H1 (cell line): ENCODE results near the gene CSAG1. TPM values are rescaled to one million over a fixed set of nuclear protein-coding genes. Genes with fewer than 3 reads are reported as not detected.
A peak's percentile ranks its signal among the peaks of the same experiment; 100 is the strongest.
"Not testable (repeated sequence)": the region's sequence is repeated elsewhere in the genome, so short reads cannot be mapped to it uniquely, and the experiment has no call there.

Experiments
- CTCF ChIA-PET: fragments of 300-600 bp; sonication (Branson Sonifier 250); formaldehyde crosslinking; loops from one replicate; lab custom pipeline; 2021; ENCODE audit not compliant: partially characterized antibody; lab: Charles Lee
- POLR2A ChIA-PET: fragments of 300-600 bp; sonication (Branson Sonifier 250); formaldehyde crosslinking; loops from one replicate; lab custom pipeline; 2021; ENCODE audit warnings: inconsistent platforms; ENCODE audit not compliant: partially characterized antibody; lab: Charles Lee
- DNase-seq, 2 experiments: peaks; one replicate each; pipeline versions ENCODE4 v3.0.0 to v3.0.0-alpha.2; 2010 to 2022; ENCODE audit warnings: low spot score in 2 of 2, low read depth in 1 of 2, mixed read lengths in 1 of 2
- FAIRE-seq: peaks from 2 replicates; lab custom pipeline; 2011; peaks lifted over from hg19 to GRCh38; lab: Jason Lieb, UNC
- H2AFZ ChIP-seq: 2 replicates; pipeline ENCODE4 v1.8.1; 2012; ENCODE audit warnings: low read length, inconsistent platforms
- H2AK5ac ChIP-seq: 2 replicates; pipeline ENCODE4 v1.6.1; 2013; ENCODE audit warnings: low read depth, low read length
- H2BK120ac ChIP-seq: replicated peaks from 2 replicates; pipeline ENCODE3; 2013; ENCODE audit warnings: low read depth, low read length, inconsistent platforms
- H2BK12ac ChIP-seq: 2 replicates; pipeline ENCODE4 v1.6.1; 2013; ENCODE audit warnings: low read depth, low read length
- H2BK15ac ChIP-seq: 2 replicates; pipeline ENCODE4 v1.6.1; 2013; ENCODE audit warnings: low read length
- H2BK20ac ChIP-seq: 2 replicates; pipeline ENCODE4 v1.6.1; 2013; ENCODE audit warnings: low read length
- H2BK5ac ChIP-seq: 2 replicates; pipeline ENCODE4 v1.6.1; 2013; ENCODE audit warnings: low read depth, low read length
- H3K14ac ChIP-seq: 2 replicates; pipeline ENCODE4 v1.6.1; 2013; ENCODE audit warnings: inconsistent platforms; ENCODE audit not compliant: insufficient read length
- H3K18ac ChIP-seq: 2 replicates; pipeline ENCODE4 v1.6.1; 2013; ENCODE audit warnings: low read length; ENCODE audit errors: extremely low read depth
- H3K23ac ChIP-seq: 2 replicates; pipeline ENCODE4 v1.6.1; 2013; ENCODE audit warnings: inconsistent platforms; ENCODE audit not compliant: insufficient read length
- H3K23me2 ChIP-seq: 2 replicates; pipeline ENCODE4 v1.6.1; 2013; ENCODE audit warnings: low read depth, low read length
- H3K27ac ChIP-seq: 2 replicates; pipeline ENCODE4 v1.6.1; 2011; ENCODE audit warnings: low read depth, low read length, inconsistent platforms
- H3K27me3 ChIP-seq, 4 experiments: replicated peaks in 1 of 4; 1 replicate in 1 of 4; 2 replicates in 3 of 4; pipeline versions ENCODE4 v1.6.1 to v1.8.1; 2011 to 2013; ENCODE audit warnings: low read length in 3 of 4, mild to moderate bottlenecking in 3 of 4, inconsistent platforms in 2 of 4, mixed read lengths in 2 of 4, moderate library complexity in 1 of 4; ENCODE audit not compliant: control insufficient read depth in 3 of 4, insufficient read depth in 3 of 4; ENCODE audit errors: extremely low read depth in 1 of 4
- H3K36me3 ChIP-seq, 4 experiments: 2 replicates each; pipeline versions ENCODE4 v1.6.1 to v1.8.1; 2011 to 2013; ENCODE audit warnings: mild to moderate bottlenecking in 4 of 4, low read length in 3 of 4, moderate library complexity in 2 of 4, control low read depth in 1 of 4, inconsistent platforms in 1 of 4; ENCODE audit not compliant: insufficient read depth in 4 of 4, control insufficient read depth in 2 of 4
- H3K4ac ChIP-seq: replicated peaks from 2 replicates; pipeline ENCODE3; 2013; ENCODE audit warnings: low read length, low read depth, mixed read lengths, inconsistent platforms; ENCODE audit not compliant: insufficient read length
- H3K4me1 ChIP-seq, 4 experiments: replicated peaks in 1 of 4; 1 replicate in 1 of 4; 2 replicates in 3 of 4; pipeline versions ENCODE4 v1.6.1 to v1.8.1; 2011 to 2013; ENCODE audit warnings: low read length in 3 of 4, inconsistent platforms in 2 of 4, mixed read lengths in 1 of 4; ENCODE audit not compliant: insufficient read depth in 4 of 4, control insufficient read depth in 3 of 4
- H3K4me2 ChIP-seq, 2 experiments: 2 replicates each; pipeline versions ENCODE4 v1.6.1 to v1.8.1; 2011 to 2013; ENCODE audit warnings: low read depth in 2 of 2, low read length in 2 of 2, control low read depth in 1 of 2, inconsistent platforms in 1 of 2, mild to moderate bottlenecking in 1 of 2; ENCODE audit not compliant: insufficient read depth in 1 of 2
- H3K4me3 ChIP-seq, 4 experiments: fragments of 200-600, 300-600 bp in 1 of 4; sonication (generic), shearing (Covaris generic), sonication (Bioruptor Twin) in 1 of 4; 2 replicates each; pipeline versions ENCODE4 v1.5.1 to v1.8.1; 2011 to 2016; ENCODE audit warnings: low read length in 4 of 4, low read depth in 3 of 4, control low read depth in 2 of 4, inconsistent platforms in 2 of 4, mild to moderate bottlenecking in 2 of 4, mixed read lengths in 1 of 4, moderate library complexity in 1 of 4; ENCODE audit not compliant: insufficient read depth in 2 of 4; ENCODE audit errors: extremely low read depth in 1 of 4
- H3K56ac ChIP-seq: replicated peaks from 2 replicates; pipeline ENCODE3; 2013; ENCODE audit warnings: low read depth, mild to moderate bottlenecking, mixed read lengths, low read length, inconsistent platforms; ENCODE audit not compliant: insufficient read length
- H3K79me1 ChIP-seq: 2 replicates; pipeline ENCODE4 v1.6.1; 2013; ENCODE audit warnings: low read depth, low read length, control low read depth
- H3K79me2 ChIP-seq, 2 experiments: 2 replicates each; pipeline versions ENCODE4 v1.6.1 to v1.8.1; 2012 to 2013; ENCODE audit warnings: low read length in 2 of 2, mild to moderate bottlenecking in 2 of 2, inconsistent platforms in 1 of 2; ENCODE audit not compliant: insufficient read depth in 2 of 2, control insufficient read depth in 1 of 2
- H3K9ac ChIP-seq, 4 experiments: replicated peaks in 1 of 4; 1 replicate in 1 of 4; 2 replicates in 3 of 4; pipeline versions ENCODE4 v1.6.1 to v1.8.1; 2011 to 2013; ENCODE audit warnings: low read depth in 3 of 4, low read length in 3 of 4, control low read depth in 2 of 4, mild to moderate bottlenecking in 2 of 4, moderate library complexity in 2 of 4, inconsistent platforms in 1 of 4; ENCODE audit errors: extremely low read depth in 1 of 4
- H3K9me3 ChIP-seq, 2 experiments: 2 replicates each; pipeline versions ENCODE4 v1.6.1 to v1.8.1; 2012 to 2013; ENCODE audit warnings: mild to moderate bottlenecking in 2 of 2, moderate library complexity in 2 of 2, control low read depth in 1 of 2, inconsistent platforms in 1 of 2, low read depth in 1 of 2, low read length in 1 of 2, mixed read lengths in 1 of 2; ENCODE audit not compliant: insufficient read depth in 2 of 2
- H4K20me1 ChIP-seq, 2 experiments: replicated peaks in 1 of 2; 2 replicates each; pipeline versions ENCODE3 to v1.8.1; 2011 to 2013; ENCODE audit warnings: inconsistent platforms in 2 of 2, low read length in 2 of 2, mild to moderate bottlenecking in 1 of 2; ENCODE audit not compliant: insufficient read depth in 2 of 2, control insufficient read depth in 1 of 2
- H4K5ac ChIP-seq: 2 replicates; pipeline ENCODE4 v1.6.1; 2013; ENCODE audit warnings: low read length, low read depth, mixed read lengths, inconsistent platforms; ENCODE audit not compliant: insufficient read length
- H4K8ac ChIP-seq: 2 replicates; pipeline ENCODE4 v1.8.0; 2013; ENCODE audit warnings: mild to moderate bottlenecking, moderate library complexity, low read length, inconsistent platforms; ENCODE audit not compliant: insufficient read depth; ENCODE audit errors: extremely low read depth
- H4K91ac ChIP-seq: replicated peaks from 2 replicates; pipeline ENCODE3; 2013; ENCODE audit warnings: low read length, mixed read lengths, inconsistent platforms; ENCODE audit not compliant: insufficient read length
- WGBS, 2 experiments: shearing (Covaris generic) in 1 of 2; methylation state at CpG; one replicate each; pipeline versions ENCODE4 v1.1.6 to v1.1.7; 2013 to 2015; ENCODE audit warnings: low lambda C conversion rate in 2 of 2, mixed read lengths in 2 of 2, inconsistent platforms in 1 of 2, low coverage in 1 of 2, missing lambda C conversion rate in 1 of 2; ENCODE audit not compliant: insufficient replicate concordance in 2 of 2, insufficient coverage in 1 of 2, insufficient read length in 1 of 2; ENCODE audit errors: extremely low coverage in 1 of 2, missing lambda C conversion rate in 1 of 2; 5-methylcytosine and 5-hydroxymethylcytosine counted together
- polyA plus RNA-seq, 7 experiments: library from polyadenylated mRNA; depleted of rRNA in 3 of 7; stranded (reverse) in 5 of 7; unstranded in 2 of 7; fragments of >200 nt in 5 of 7; fragments of 200-250 nt in 2 of 7; gene quantifications; 1 replicate in 5 of 7; 2 replicates in 1 of 7; 4 replicates in 1 of 7; pipeline versions ENCODE4 v1.2.1 to v1.2.3, GENCODE V29; 2011 to 2013; ENCODE audit warnings: missing spikeins in 2 of 7, mixed read lengths in 2 of 7
- total RNA-seq: library from RNA; stranded (reverse); fragmentation: NEBNext Ultra II Directional; extraction: Animal tissue kit (Norgen Biotek cat#: 25700); gene quantifications from 2 replicates; pipeline ENCODE4 v1.2.1, GENCODE V29; 2021

CSAG1 gene
- total and polyA plus RNA-seq, 2 of the 8 experiments (the other 6 are each of a cell fraction or from before 2014, with no cell fraction given), result not detected

DNA sequence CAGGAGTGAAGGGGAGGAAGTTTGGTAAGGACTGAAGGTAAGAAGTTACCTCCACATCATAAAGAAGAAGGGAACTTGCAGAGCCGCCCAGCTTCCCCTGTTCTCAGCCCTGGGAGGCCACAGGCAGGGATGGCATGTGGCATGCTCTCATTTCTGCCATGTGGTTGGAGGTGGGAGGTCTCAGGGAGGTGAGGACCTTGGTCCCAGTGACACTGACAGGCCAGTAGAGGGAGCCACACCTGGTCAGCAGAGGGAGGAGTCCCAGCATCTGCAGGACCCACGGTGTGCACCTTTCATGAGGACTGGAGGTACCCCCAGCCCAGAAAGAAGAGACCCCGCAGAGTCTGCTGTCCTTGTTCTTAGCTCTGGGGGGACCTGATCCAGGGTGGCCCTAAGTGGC is 52.5 kb downstream of the CSAG1 start:
- H4K20me1 ChIP-seq, H2BK20ac ChIP-seq, CTCF ChIA-PET, H3K18ac ChIP-seq, H3K4ac ChIP-seq, H3K27me3 ChIP-seq, H4K91ac ChIP-seq, H3K4me1 ChIP-seq, H3K9me3 ChIP-seq, H4K8ac ChIP-seq, H3K23ac ChIP-seq, H3K23me2 ChIP-seq, H3K56ac ChIP-seq, H2AK5ac ChIP-seq, H3K27ac ChIP-seq, H3K4me2 ChIP-seq, H3K79me1 ChIP-seq, H3K9ac ChIP-seq, H2AFZ ChIP-seq, DNase-seq, H2BK12ac ChIP-seq, H3K4me3 ChIP-seq, H2BK5ac ChIP-seq, H3K14ac ChIP-seq, H2BK15ac ChIP-seq, POLR2A ChIA-PET, H4K5ac ChIP-seq, H2BK120ac ChIP-seq, H3K36me3 ChIP-seq, H3K79me2 ChIP-seq: not testable (repeated sequence)
- FAIRE-seq, result peak; percentile 94
- WGBS, 2 experiments, result no CpG with 5 or more reads among the region's 3 CpGs

Other genes with a start within 250 kb of the CSAG1 start
- gene GABRQ, start 95.8 kb downstream of the CSAG1 start, total RNA-seq, result 8.6 and 9.6 TPM in 2 replicates
- 6.2 and 6.3 TPM in 2 replicates for gene GABRQ, start 95.8 kb downstream of the CSAG1 start, polyA plus RNA-seq (2011; rRNA removed)
- not detected in 2 replicates for gene MAGEA3, start 34.9 kb downstream of the CSAG1 start, total RNA-seq
- gene MAGEA3, start 34.9 kb downstream of the CSAG1 start, polyA plus RNA-seq (2011; rRNA removed), result 0.06 TPM in 1 of 2 replicates, not detected in the other
- gene CSAG2, start 24.4 kb downstream of the CSAG1 start, total RNA-seq, result not detected in 2 replicates
- 0.17 and 0.39 TPM in 2 replicates for gene CSAG2, start 24.4 kb downstream of the CSAG1 start, polyA plus RNA-seq (2011; rRNA removed)
- gene MAGEA2B, start 19.1 kb downstream of the CSAG1 start, total RNA-seq, result 0.29 TPM in 1 of 2 replicates, not detected in the other
- 1.3 and 1.6 TPM in 2 replicates for gene MAGEA2B, start 19.1 kb downstream of the CSAG1 start, polyA plus RNA-seq (2011; rRNA removed)
- gene MAGEA12, start within 50 bp of the CSAG1 start, total RNA-seq, result not detected in 2 replicates
- gene MAGEA12, start within 50 bp of the CSAG1 start, polyA plus RNA-seq (2011; rRNA removed), result not detected in 2 replicates
- gene MAGEA2, start 20.1 kb upstream of the CSAG1 start, total RNA-seq, result not detected in 2 replicates
- 0.77 and 1.4 TPM in 2 replicates for gene MAGEA2, start 20.1 kb upstream of the CSAG1 start, polyA plus RNA-seq (2011; rRNA removed)
- gene CSAG3, start 25.5 kb upstream of the CSAG1 start, total RNA-seq, result not detected in 2 replicates
- 0.12 and 0.20 TPM in 2 replicates for gene CSAG3, start 25.5 kb upstream of the CSAG1 start, polyA plus RNA-seq (2011; rRNA removed)
- not detected in 2 replicates for gene MAGEA6, start 36.0 kb upstream of the CSAG1 start, total RNA-seq
- 0.08 and 0.17 TPM in 2 replicates for gene MAGEA6, start 36.0 kb upstream of the CSAG1 start, polyA plus RNA-seq (2011; rRNA removed)
- 24.2 and 24.3 TPM in 2 replicates for gene CETN2, start 97.0 kb upstream of the CSAG1 start, total RNA-seq
- 7.6 and 13.1 TPM in 2 replicates for gene CETN2, start 97.0 kb upstream of the CSAG1 start, polyA plus RNA-seq (2011; rRNA removed)
- 30.5 and 31.5 TPM in 2 replicates for gene NSDHL, start 97.3 kb upstream of the CSAG1 start, total RNA-seq
- gene NSDHL, start 97.3 kb upstream of the CSAG1 start, polyA plus RNA-seq (2011; rRNA removed), result 26.8 and 34.6 TPM in 2 replicates
- 15.4 and 15.6 TPM in 2 replicates for gene ZNF185, start 164.3 kb upstream of the CSAG1 start, total RNA-seq
- gene ZNF185, start 164.3 kb upstream of the CSAG1 start, polyA plus RNA-seq (2011; rRNA removed), result 18.6 and 20.1 TPM in 2 replicates